NB4 (cell line): Measurements from ENCODE around the gene PDZD2.
A peak's percentile ranks its signal among the peaks of the same experiment; 100 is the strongest.

Experiments used
- DNase-seq: peaks from one replicate; pipeline ENCODE4 v3.0.0; 2010; ENCODE audit warnings: low read depth
- H3K4me3 ChIP-seq: one replicate; pipeline ENCODE4 v1.5.1; 2011; ENCODE audit warnings: mild to moderate bottlenecking, low read depth, low read length, moderate library complexity
- CTCF ChIP-seq: IDR thresholded peaks from one replicate; pipeline ENCODE4 v1.5.1; 2012; ENCODE audit warnings: low read depth, low read length
- MAX ChIP-seq: IDR thresholded peaks from 2 replicates; pipeline ENCODE4 v1.6.1; 2011; ENCODE audit warnings: low read depth, low read length
- MYC ChIP-seq: IDR thresholded peaks from 2 replicates; pipeline ENCODE4 v1.6.1; 2011; ENCODE audit warnings: low read depth, low read length
- POLR2A ChIP-seq: IDR thresholded peaks from 2 replicates; pipeline ENCODE4 v1.6.1; 2011; ENCODE audit warnings: mild to moderate bottlenecking; ENCODE audit not compliant: insufficient read length; ENCODE audit errors: extremely low read depth

Gene PDZD2

DNA sequence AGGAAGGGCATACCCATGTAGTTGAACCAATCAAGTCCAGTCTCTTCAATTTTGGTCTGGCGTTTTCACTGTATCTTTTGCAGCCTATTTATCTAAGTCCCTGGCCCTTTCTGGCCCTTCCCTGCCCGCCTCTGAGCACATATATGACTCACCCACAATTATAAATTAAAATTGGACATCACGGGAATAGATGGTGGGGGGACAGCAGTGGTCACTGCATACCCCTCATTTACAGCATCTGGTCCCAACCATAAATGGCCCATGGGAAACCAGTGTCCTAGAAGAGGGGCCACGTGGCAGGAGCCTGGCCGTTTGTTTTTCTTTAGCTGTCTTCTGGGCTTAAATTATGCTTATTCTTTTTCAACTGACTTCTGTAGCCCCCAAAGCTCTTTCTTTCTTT lies 69.2 kb downstream of the PDZD2 start:
- no peak for TF ChIP-seq MYC
- no peak for TF ChIP-seq CTCF
- TF ChIP-seq MAX = no peak
- TF ChIP-seq POLR2A = no peak
- no peak for DNase-seq

GRCh38 chr5:31711363-31711762 lies 72.4 kb downstream of the PDZD2 start:
- no peak for DNase-seq
- TF ChIP-seq CTCF (no peak), POLR2A (no peak), MYC (no peak), MAX (no peak)
- no peak overlapping the region for H3K4me3 ChIP-seq

More for the DNA sequence above, 69.2 kb downstream of the PDZD2 start:
- no peak overlapping the region for H3K4me3 ChIP-seq

GRCh38 chr5:31711935-31712592 lies 73.1 kb downstream of the PDZD2 start:
- no peak for DNase-seq
- TF ChIP-seq CTCF = no peak
- TF ChIP-seq MAX = no peak
- TF ChIP-seq MYC = no peak
- no peak for TF ChIP-seq POLR2A
- no peak overlapping the region for H3K4me3 ChIP-seq

- no peak overlapping the region for H3K4me3 ChIP-seq
Measured at GRCh38 chr5:31717561-31717960, 78.6 kb downstream of the PDZD2 start.

DNA sequence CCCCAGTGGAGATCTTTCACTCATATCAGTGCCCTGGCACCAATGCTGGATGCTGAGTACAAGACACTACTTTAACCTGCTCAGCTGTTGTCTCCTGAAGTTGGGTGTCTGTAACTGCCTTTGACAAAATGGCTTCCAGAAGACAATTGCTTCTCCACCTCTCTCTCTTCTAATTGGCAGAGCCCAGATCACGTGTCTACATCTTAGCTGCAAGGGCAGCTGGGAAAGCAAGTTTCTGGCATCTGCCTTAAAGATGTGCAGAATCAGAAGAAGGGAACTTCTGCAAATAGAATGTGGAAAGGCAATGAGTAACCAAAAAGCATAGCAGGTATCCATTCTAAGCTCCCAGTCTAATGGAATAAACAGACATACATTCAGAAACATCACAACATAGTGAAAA lies 81.1 kb downstream of the PDZD2 start:
- no peak overlapping the region for H3K4me3 ChIP-seq
- no peak for TF ChIP-seq MAX
- no peak for TF ChIP-seq CTCF
- TF ChIP-seq POLR2A = no peak
- no peak for TF ChIP-seq MYC
- DNase-seq = peak; percentile 18

More at GRCh38 chr5:31717561-31717960, 78.6 kb downstream of the PDZD2 start:
- TF ChIP-seq MYC (no peak), CTCF (no peak), POLR2A (no peak), MAX (no peak)
- no peak for DNase-seq

GRCh38 chr5:31720811-31721345 lies 81.9 kb downstream of the PDZD2 start:
- no peak overlapping the region for H3K4me3 ChIP-seq
- TF ChIP-seq POLR2A = no peak
- TF ChIP-seq MYC = no peak
- TF ChIP-seq CTCF = no peak
- no peak for TF ChIP-seq MAX
- DNase-seq = no peak
